GM19240 (cell line): ENCODE results near the gene MT1F.

Experiments used
- DNase-seq: peaks from one replicate; pipeline ENCODE4 v3.0.0; 2011; ENCODE audit warnings: low spot score; ENCODE audit not compliant: insufficient read length

MT1F gene

DNA sequence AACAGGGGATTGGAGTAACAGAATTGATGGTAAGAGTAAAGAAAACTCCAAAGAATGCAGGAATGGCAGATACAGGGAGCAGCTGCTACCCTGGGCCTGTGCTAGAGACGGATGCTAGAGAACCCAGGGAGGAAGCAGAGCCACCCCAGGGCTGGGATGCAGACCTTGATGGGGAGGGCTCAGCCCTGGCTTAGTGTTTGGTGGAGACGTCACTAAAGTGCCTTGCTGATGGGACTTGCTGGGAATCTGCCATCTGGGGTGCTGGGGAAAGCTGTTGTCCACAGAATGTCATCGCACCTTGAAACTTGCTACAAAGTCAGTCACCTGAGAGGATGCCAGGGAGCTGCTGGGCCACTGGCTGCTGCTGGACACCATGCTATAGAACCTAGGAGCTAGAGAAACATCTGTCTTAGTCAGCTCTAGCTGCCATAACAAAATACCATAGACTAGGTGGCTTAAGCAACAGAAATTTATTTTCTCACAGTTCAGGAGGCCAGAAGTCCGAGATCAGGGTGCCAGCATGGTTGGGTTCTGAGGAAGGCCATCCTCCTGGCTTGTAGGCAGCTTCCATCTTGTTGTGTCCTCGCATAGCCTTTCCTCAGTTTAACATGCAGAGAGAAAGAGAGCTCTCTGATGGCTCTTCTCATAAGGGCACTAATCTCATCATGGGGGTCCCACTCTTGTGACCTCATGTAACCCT lies 39.8 kb downstream of the MT1F start:
- no peak for DNase-seq

DNA sequence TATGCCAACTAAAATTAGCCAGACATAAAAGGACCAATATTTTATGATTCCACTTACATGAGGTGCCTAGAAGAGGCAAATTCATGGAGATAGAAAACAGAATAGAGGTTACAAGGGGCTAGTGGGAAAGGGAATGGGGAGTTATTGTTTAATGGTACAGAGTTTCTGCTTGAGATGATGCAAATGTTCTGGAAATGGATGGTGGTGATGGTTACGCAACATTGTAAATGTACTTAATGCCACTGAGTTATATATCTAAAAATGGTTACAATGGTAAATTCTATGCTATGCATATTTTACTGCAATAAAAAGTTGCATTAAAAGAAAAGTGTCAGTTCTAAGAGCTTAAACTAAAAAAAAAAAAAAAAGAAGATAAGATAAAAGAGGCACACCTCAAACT lies 42.4 kb downstream of the MT1F start:
- DNase-seq = no peak

DNA sequence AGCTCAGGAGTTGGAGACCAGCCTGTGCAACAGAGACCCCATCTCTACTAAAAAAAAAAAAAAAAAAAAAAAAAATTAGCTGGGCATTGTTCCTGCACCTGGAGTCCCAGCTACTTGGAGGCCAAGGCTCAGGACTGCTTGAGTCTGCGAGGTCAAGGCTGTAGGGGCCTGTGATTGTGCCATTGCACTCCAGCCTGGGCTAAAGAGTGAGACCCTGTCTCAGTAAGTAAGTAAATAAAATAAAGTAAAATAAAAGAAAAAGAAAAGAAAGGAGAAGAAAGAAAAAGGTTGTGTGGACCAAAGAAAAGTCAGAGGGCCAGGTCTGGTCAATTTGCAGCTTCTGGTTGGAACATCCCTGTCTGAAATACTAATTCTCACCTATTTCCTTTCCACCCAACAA lies 42.9 kb downstream of the MT1F start:
- no peak for DNase-seq

GRCh38 chr16:56701534-56701933 lies 43.8 kb downstream of the MT1F start:
- no peak for DNase-seq

GRCh38 chr16:56702836-56703235 lies 45.1 kb downstream of the MT1F start:
- DNase-seq = no peak
